SK-N-SH (cell line): ENCODE results near the gene CNTNAP2. TPM values are rescaled to one million over a fixed set of nuclear protein-coding genes. Genes with fewer than 3 reads are reported as not detected.

Source experiments
- CTCF ChIA-PET: fragments of 300-600, 350-600 bp; formaldehyde crosslinking; extraction: SDS; loops from one replicate; lab custom pipeline; 2021; lab: Yijun Ruan, JAX
- POLR2A ChIA-PET: fragments of 350-600 bp; sonication (Branson Sonifier 250); formaldehyde crosslinking; extraction: SDS; loops from one replicate; lab custom pipeline; 2020; ENCODE audit warnings: antibody characterized with exemption, inconsistent platforms; lab: Yijun Ruan, JAX
- DNase-seq: peaks from one replicate; pipeline ENCODE4 v3.0.0; 2012
- H2AFZ ChIP-seq: fragments of 200-600 bp; sonication (generic); 2 replicates; pipeline ENCODE4 v1.8.1; 2016; ENCODE audit warnings: antibody characterized with exemption, mild to moderate bottlenecking, low read depth
- H3F3A ChIP-seq: fragments of 200-600 bp; sonication (generic); replicated peaks from 2 replicates; pipeline ENCODE3; 2016; ENCODE audit warnings: antibody characterized with exemption, mild to moderate bottlenecking; ENCODE audit not compliant: insufficient read depth
- H3K27ac ChIP-seq, 2 experiments: fragments of 200-500 bp in 1 of 2; fragments of 200-600 bp in 1 of 2; sonication (Bioruptor generic) in 1 of 2; sonication (generic), shearing (Covaris generic) in 1 of 2; 2 replicates each; pipeline versions ENCODE4 v1.5.1 to v1.6.1; 2014 to 2016; ENCODE audit warnings: low read depth in 2 of 2, inconsistent platforms in 1 of 2, low read length in 1 of 2, mild to moderate bottlenecking in 1 of 2, mixed read lengths in 1 of 2
- H3K27me3 ChIP-seq: fragments of 200-600 bp; sonication (generic), shearing (Covaris generic); 2 replicates; pipeline ENCODE4 v1.6.1; 2016; ENCODE audit warnings: mixed run types; ENCODE audit not compliant: insufficient read depth
- H3K36me3 ChIP-seq, 2 experiments: fragments of 200-500 bp in 1 of 2; fragments of 200-600 bp in 1 of 2; sonication (Bioruptor generic) in 1 of 2; sonication (generic) in 1 of 2; replicated peaks in 1 of 2; 2 replicates each; pipeline versions ENCODE3 to v1.5.1; 2014 to 2016; ENCODE audit warnings: low read length in 1 of 2, mild to moderate bottlenecking in 1 of 2; ENCODE audit not compliant: insufficient read depth in 2 of 2, control insufficient read depth in 1 of 2
- H3K4me1 ChIP-seq, 2 experiments: fragments of 200-500 bp in 1 of 2; fragments of 200-600 bp in 1 of 2; sonication (Bioruptor generic) in 1 of 2; sonication (generic), shearing (Covaris generic) in 1 of 2; 2 replicates each; pipeline versions ENCODE4 v1.5.1 to v1.6.1; 2014 to 2016; ENCODE audit warnings: low read depth in 1 of 2, low read length in 1 of 2, mixed run types in 1 of 2; ENCODE audit not compliant: insufficient read depth in 2 of 2, control insufficient read depth in 1 of 2
- H3K4me2 ChIP-seq: fragments of 200-600 bp; sonication (generic), shearing (Covaris generic); 2 replicates; pipeline ENCODE4 v1.6.1; 2017; ENCODE audit warnings: mixed run types
- H3K4me3 ChIP-seq, 2 experiments: fragments of 200-500 bp in 1 of 2; fragments of 200-600 bp in 1 of 2; sonication (Bioruptor generic) in 1 of 2; sonication (generic), shearing (Covaris generic) in 1 of 2; 2 replicates each; pipeline versions ENCODE4 v1.5.1 to v1.8.1; 2014 to 2016; ENCODE audit warnings: low read depth in 2 of 2, inconsistent platforms in 1 of 2, low read length in 1 of 2, mild to moderate bottlenecking in 1 of 2, mixed read lengths in 1 of 2, moderate library complexity in 1 of 2
- H3K79me2 ChIP-seq: fragments of 200-600 bp; sonication (generic); 2 replicates; pipeline ENCODE4 v1.8.1; 2017; ENCODE audit warnings: mild to moderate bottlenecking; ENCODE audit not compliant: insufficient read depth
- H3K9ac ChIP-seq: fragments of 200-600 bp; sonication (generic); 2 replicates; pipeline ENCODE4 v1.6.1; 2017; ENCODE audit warnings: mixed run types
- H3K9me2 ChIP-seq: fragments of 200-600 bp; sonication (generic); 2 replicates; pipeline ENCODE4 v1.6.1; 2017; ENCODE audit warnings: mixed run types
- H3K9me3 ChIP-seq: fragments of 200-600 bp; sonication (generic); 2 replicates; pipeline ENCODE4 v1.6.1; 2017; ENCODE audit warnings: mixed run types, mild to moderate bottlenecking, moderate library complexity
- H4K20me1 ChIP-seq: fragments of 200-600 bp; sonication (generic); 2 replicates; pipeline ENCODE4 v1.6.1; 2017; ENCODE audit warnings: mild to moderate bottlenecking, mixed run types; ENCODE audit not compliant: insufficient read depth
- CTCF ChIP-seq: fragments of 200-600 bp; sonication (generic); IDR thresholded peaks from 2 replicates; pipeline ENCODE4 v1.6.1; 2017; ENCODE audit warnings: antibody characterized with exemption, mild to moderate bottlenecking, moderate library complexity
- EP300 ChIP-seq, 2 experiments: IDR thresholded peaks; 2 replicates each; pipeline versions ENCODE4 v1.4.0 to v1.6.1; 2012; ENCODE audit warnings: borderline replicate concordance in 1 of 2, low read depth in 1 of 2, low read length in 1 of 2
- EZH2phosphoT487 ChIP-seq: fragments of 200-600 bp; sonication (generic); IDR thresholded peaks from 2 replicates; pipeline ENCODE4 v1.6.1; 2017; ENCODE audit warnings: low read depth, mixed run types, mild to moderate bottlenecking, antibody characterized with exemption, moderate library complexity, borderline replicate concordance
- FOSL2 ChIP-seq: IDR thresholded peaks from 2 replicates; pipeline ENCODE4 v1.4.0; 2012; ENCODE audit warnings: low read depth, mild to moderate bottlenecking, moderate library complexity, borderline replicate concordance
- FOXJ3 ChIP-seq: sonication (generic); formaldehyde crosslinking; IDR thresholded peaks from 2 replicates; pipeline ENCODE4 v1.5.1; 2020; ENCODE audit warnings: mild to moderate bottlenecking, missing genetic modification reagents
- GATA2 ChIP-seq: sonication (generic); formaldehyde crosslinking; IDR thresholded peaks from 2 replicates; pipeline ENCODE4 v1.5.0; 2020; ENCODE audit warnings: mild to moderate bottlenecking, missing genetic modification reagents
- IRF3 ChIP-seq: fragments of 150-350 bp; IDR thresholded peaks from 2 replicates; pipeline ENCODE4 v1.6.1; 2016; ENCODE audit warnings: mild to moderate bottlenecking, low read depth, low read length
- MEF2A ChIP-seq: IDR thresholded peaks from 2 replicates; pipeline ENCODE4 v1.4.0; 2012; ENCODE audit warnings: low read depth, borderline replicate concordance
- MXI1 ChIP-seq: IDR thresholded peaks from 2 replicates; pipeline ENCODE4 v1.6.1; 2012; ENCODE audit warnings: mild to moderate bottlenecking, low read depth, low read length, improper control_type of control experiment
- NFIC ChIP-seq: IDR thresholded peaks from 2 replicates; pipeline ENCODE4 v1.4.0; 2012; ENCODE audit warnings: borderline replicate concordance
- NRF1 ChIP-seq: IDR thresholded peaks from 2 replicates; pipeline ENCODE4 v1.6.1; 2012; ENCODE audit warnings: low read depth, mild to moderate bottlenecking, low read length
- POLR2AphosphoS5 ChIP-seq: IDR thresholded peaks from 2 replicates; pipeline ENCODE4 v1.6.1; 2012; ENCODE audit warnings: low read depth, low read length
- RAD21 ChIP-seq: IDR thresholded peaks from 2 replicates; pipeline ENCODE4 v1.6.1; 2012; ENCODE audit warnings: mild to moderate bottlenecking, low read length
- RCOR1 ChIP-seq: fragments of 150-350 bp; IDR thresholded peaks from 2 replicates; pipeline ENCODE4 v1.6.1; 2017; ENCODE audit warnings: antibody characterized with exemption, low read length
- REST ChIP-seq: IDR thresholded peaks from 2 replicates; pipeline ENCODE4 v1.6.1; 2012; ENCODE audit warnings: mild to moderate bottlenecking, low read depth, low read length, moderate library complexity
- RFX5 ChIP-seq: IDR thresholded peaks from 2 replicates; pipeline ENCODE4 v1.6.1; 2012; ENCODE audit warnings: mild to moderate bottlenecking, improper control_type of control experiment, low read length
- RXRA ChIP-seq: IDR thresholded peaks from 2 replicates; pipeline ENCODE4 v1.4.0; 2012; ENCODE audit warnings: low read depth, mild to moderate bottlenecking, borderline replicate concordance
- SIN3A ChIP-seq: IDR thresholded peaks from 2 replicates; pipeline ENCODE4 v1.6.1; 2012; ENCODE audit warnings: low read depth, mild to moderate bottlenecking, low read length, moderate library complexity, borderline replicate concordance
- SMC3 ChIP-seq: IDR thresholded peaks from 2 replicates; pipeline ENCODE4 v1.6.1; 2012; ENCODE audit warnings: low read depth, low read length, improper control_type of control experiment
- TEAD4 ChIP-seq: IDR thresholded peaks from 2 replicates; pipeline ENCODE4 v1.4.0; 2012; ENCODE audit warnings: mild to moderate bottlenecking, borderline replicate concordance; ENCODE audit not compliant: insufficient read depth
- USF1 ChIP-seq: IDR thresholded peaks from 2 replicates; pipeline ENCODE4 v1.4.0; 2012; ENCODE audit warnings: low read depth, borderline replicate concordance
- USF2 ChIP-seq: fragments of 150-350 bp; IDR thresholded peaks from 2 replicates; pipeline ENCODE4 v1.6.1; 2017; ENCODE audit warnings: antibody characterized with exemption, low read length, low read depth, borderline replicate concordance
- ZBTB33 ChIP-seq: IDR thresholded peaks from 2 replicates; pipeline ENCODE4 v1.4.0; 2012; ENCODE audit warnings: low read depth, borderline replicate concordance
- WGBS: methylation state at CpG from one replicate; pipeline ENCODE4 v1.1.6; 2017; ENCODE audit warnings: low lambda C conversion rate; 5-methylcytosine and 5-hydroxymethylcytosine counted together
- polyA plus RNA-seq, 3 experiments: library from polyadenylated mRNA; depleted of rRNA; stranded (reverse); fragments of >200 nt; gene quantifications; 2 replicates each; pipeline ENCODE4 v1.2.3, GENCODE V29; 2012

The CNTNAP2 gene
- polyA plus RNA-seq, 1 of the 3 experiments (the other 2 are of a cell fraction), result 3.4 TPM

GRCh38 chr7:146129296-146129695 lies 12.7 kb downstream of the CNTNAP2 start:
- 76% methylated on average over 1 of the region's 1 CpG for WGBS
- H3K4me3 ChIP-seq, result no peak overlapping the region
- H3K79me2 ChIP-seq, result no peaks in the 10 kb centered on the region
- TF ChIP-seq USF1, result no peak
- no peak for TF ChIP-seq POLR2AphosphoS5
- TF ChIP-seq RCOR1, result no peak
- TF ChIP-seq MEF2A, result no peak
- TF ChIP-seq TEAD4, result no peak
- no peak for TF ChIP-seq USF2
- no peak for TF ChIP-seq SIN3A
- TF ChIP-seq REST, result no peak
- TF ChIP-seq EP300 (IDR thresholded peaks at IDR 0.05; ENCODE audit: borderline replicate concordance in 1 of 2, low read depth in 1 of 2, low read length in 1 of 2), result no peak
- TF ChIP-seq MXI1, result no peak
- TF ChIP-seq ZBTB33, result no peak
- no peak for TF ChIP-seq FOXJ3 (CRISPR knock-in tag)
- peak; percentile 71 for TF ChIP-seq RAD21
- TF ChIP-seq IRF3, result no peak
- peak; percentile 39 for TF ChIP-seq CTCF
- no peak for TF ChIP-seq NFIC
- TF ChIP-seq FOSL2, result no peak
- TF ChIP-seq SMC3, result peak; percentile 19; the same call in 1 of the 2 replicates
- no peak for TF ChIP-seq RXRA
- no peak for TF ChIP-seq RFX5
- no peak for TF ChIP-seq NRF1
- no peak for TF ChIP-seq GATA2 (CRISPR knock-in tag)
- TF ChIP-seq EZH2phosphoT487, result no peak

More at GRCh38 chr7:146129296-146129695, 12.7 kb downstream of the CNTNAP2 start:
- H3F3A ChIP-seq, result no peaks in the 10 kb centered on the region
- ChIA-PET POLR2A (interaction anchor here (0.5 kb wide), 1 partner anchor 443 kb away, joined by 3 read pairs; no protein-coding TSS in a partner anchor), CTCF (interaction anchor here (1.0 to 1.4 kb wide), 3 partner anchors 10 to 40 kb away, joined by 4 to 7 read pairs (median 4); no protein-coding TSS in a partner anchor)
- H3K9ac ChIP-seq, result no peak overlapping the region
- no peak overlapping the region for H3K27ac ChIP-seq
- H2AFZ ChIP-seq, result no peak overlapping the region
- no peaks in the 10 kb centered on the region for H3K36me3 ChIP-seq
- no peak for DNase-seq
- peaks cover 0 to 3% of the 10 kb centered on the region in 2 experiments; a peak in 1 of 4 replicates for H3K4me1 ChIP-seq
- H3K9me2 ChIP-seq, result no peaks in the 10 kb centered on the region
- H4K20me1 ChIP-seq, result no peaks in the 10 kb centered on the region
- no peaks in the 10 kb centered on the region for H3K27me3 ChIP-seq
- H3K9me3 ChIP-seq, result no peaks in the 10 kb centered on the region
- H3K4me2 ChIP-seq, result no peak overlapping the region
